Right lobe of liver (tissue), 6 donors: ENCODE results near the gene GRID1. TPM values are rescaled to one million over a fixed set of nuclear protein-coding genes. Genes with fewer than 3 reads are reported as not detected.

Source experiments
- ATAC-seq, 4 donors: fragments of 200-7000 bp; cut with Tn5 transposase; one replicate each; pipeline ENCODE4 v1.9.1; 2020; ENCODE audit warnings: mild to moderate bottlenecking in 4 of 4, moderate library complexity in 4 of 4
- DNase-seq, 3 donors: peaks; one replicate each; pipeline ENCODE4 v3.0.0-alpha.2; 2020
- H3K27ac ChIP-seq, 3 donors: fragments of 200-600 bp; one replicate each; pipeline ENCODE4 v1.8.0; 2022
- H3K27me3 ChIP-seq, 2 donors: fragments of 200-600 bp; one replicate each; pipeline ENCODE4 v1.8.0; 2022
- H3K36me3 ChIP-seq, 4 donors: fragments of 200-600 bp; sonication (generic) in 1 of 4; one replicate each; pipeline versions ENCODE4 v1.5.1 to v1.8.0; 2017 to 2022; ENCODE audit warnings: control low read depth in 1 of 4
- H3K4me1 ChIP-seq, 4 donors: fragments of 200-600 bp; sonication (generic) in 1 of 4; one replicate each; pipeline versions ENCODE4 v1.5.1 to v1.8.0; 2017 to 2022; ENCODE audit warnings: control low read depth in 1 of 4
- H3K4me3 ChIP-seq, 3 donors: fragments of 200-600 bp; one replicate each; pipeline ENCODE4 v1.8.0; 2022
- H3K9me3 ChIP-seq, 4 donors: fragments of 200-600 bp; sonication (generic) in 1 of 4; one replicate each; pipeline versions ENCODE4 v1.5.1 to v1.8.0; 2017 to 2022; ENCODE audit warnings: control low read depth in 1 of 4
- CTCF ChIP-seq, 4 donors: fragments of 200-600 bp in 3 of 4; fragments of 450-650 bp in 1 of 4; IDR thresholded peaks; one replicate each; pipeline versions ENCODE4 v1.5.1 to v1.8.0; 2016 to 2022; ENCODE audit warnings: antibody characterized with exemption in 4 of 4, mild to moderate bottlenecking in 2 of 4
- POLR2A ChIP-seq: fragments of 450-650 bp; IDR thresholded peaks from one replicate; pipeline ENCODE4 v1.6.1; 2017; ENCODE audit warnings: antibody characterized with exemption, mild to moderate bottlenecking
- WGBS: methylation state at CpG from one replicate; pipeline ENCODE4 v1.1.6; 2018; ENCODE audit warnings: low coverage, low lambda C conversion rate; ENCODE audit not compliant: insufficient coverage; ENCODE audit errors: missing lambda C conversion rate; 5-methylcytosine and 5-hydroxymethylcytosine counted together
- intact Hi-C, 2 donors: fragments of 100-400 bp; cut with DNase I; formaldehyde crosslinking; loops; one replicate each; pipeline versions ENCODE4 v1.11.2 to v1.14.1; 2022
- total RNA-seq, 6 experiments: library from RNA; depleted of rRNA in 2 of 6; stranded (reverse); fragments of >200 nt in 2 of 6; fragmentation: NEBNext Ultra II Directional in 3 of 6; extraction: Animal tissue kit (Norgen Biotek cat#: 25700) in 3 of 6; gene quantifications; one replicate each; pipeline versions ENCODE4 v1.1.0 to v1.2.4, GENCODE V29; 2016 to 2023
- donor health status: DM: no; HTN: yes; CAD: no.
- donor health status: DM: no; HTN: no; CAD: no.
- donor health status: DM: no; HTN: no; CAD: no.
- donor health status: DM: no; HTN: yes; CAD: no.
- donor health status: DM: no; HTN: yes; CAD: no.

Gene GRID1
- total RNA-seq, 6 experiments from 2014 or later = 0.05 to 1.9 (median 0.81) TPM

DNA sequence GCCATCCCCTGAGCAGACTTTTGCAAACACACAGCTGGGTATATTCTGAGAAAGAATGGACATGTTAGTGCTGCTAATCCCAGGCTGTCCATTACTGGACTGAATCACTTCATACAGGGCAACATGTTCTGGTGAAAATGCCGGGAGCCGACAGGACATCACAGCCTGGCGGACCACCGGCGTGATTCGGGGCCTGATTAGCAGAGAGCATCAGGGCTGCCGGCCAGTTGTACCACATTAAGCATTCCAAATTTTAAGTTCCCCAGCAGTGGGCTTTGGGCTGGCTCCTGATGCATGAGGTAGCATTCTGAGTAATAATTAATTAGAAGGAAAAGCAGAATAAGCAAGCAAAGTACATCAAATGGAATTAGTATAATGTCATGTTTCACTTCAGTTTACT is 229.0 kb downstream of the GRID1 start:
- H3K4me3 ChIP-seq = no peak overlapping the region
- H3K36me3 ChIP-seq = no peaks in the 10 kb centered on the region
- TF ChIP-seq POLR2A (no peak), CTCF (IDR thresholded peaks at IDR 0.05) (no peak)
- no peak overlapping the region for H3K27ac ChIP-seq
- no peaks in the 10 kb centered on the region for H3K4me1 ChIP-seq
- H3K9me3 ChIP-seq = no peaks in the 10 kb centered on the region
- H3K27me3 ChIP-seq = no peaks in the 10 kb centered on the region
- WGBS = 88% methylated on average over 7 of the region's 7 CpGs
- intact Hi-C loops = no loop called here
- ATAC-seq = no peak
- no peak for DNase-seq

- no peaks in the 10 kb centered on the region for H3K27me3 ChIP-seq
- H3K36me3 ChIP-seq = no peaks in the 10 kb centered on the region
- H3K9me3 ChIP-seq = no peaks in the 10 kb centered on the region
- no peak overlapping the region for H3K27ac ChIP-seq
- no peak overlapping the region for H3K4me3 ChIP-seq
- intact Hi-C loops = no loop called here
- DNase-seq = no peak
- no peaks in the 10 kb centered on the region for H3K4me1 ChIP-seq
- TF ChIP-seq POLR2A = no peak
- no peak for TF ChIP-seq CTCF (IDR thresholded peaks at IDR 0.05)
- WGBS = 70% methylated on average over 4 of the region's 4 CpGs
- ATAC-seq = no peak
Observed at GRCh38 chr10:86136934-86137333, 229.7 kb downstream of the GRID1 start.

GRCh38 chr10:86135191-86135590 is 231.4 kb downstream of the GRID1 start:
- H3K4me3 ChIP-seq = no peak overlapping the region
- intact Hi-C loops = no loop called here
- TF ChIP-seq CTCF (IDR thresholded peaks at IDR 0.05) = no peak
- no peak for TF ChIP-seq POLR2A
- ATAC-seq (no peak), DNase-seq (no peak)
- no peaks in the 10 kb centered on the region for H3K4me1 ChIP-seq
- no peaks in the 10 kb centered on the region for H3K27me3 ChIP-seq
- no peaks in the 10 kb centered on the region for H3K36me3 ChIP-seq
- H3K27ac ChIP-seq = no peak overlapping the region
- no CpG with 5 or more reads among the region's 2 CpGs for WGBS
- no peaks in the 10 kb centered on the region for H3K9me3 ChIP-seq

DNA sequence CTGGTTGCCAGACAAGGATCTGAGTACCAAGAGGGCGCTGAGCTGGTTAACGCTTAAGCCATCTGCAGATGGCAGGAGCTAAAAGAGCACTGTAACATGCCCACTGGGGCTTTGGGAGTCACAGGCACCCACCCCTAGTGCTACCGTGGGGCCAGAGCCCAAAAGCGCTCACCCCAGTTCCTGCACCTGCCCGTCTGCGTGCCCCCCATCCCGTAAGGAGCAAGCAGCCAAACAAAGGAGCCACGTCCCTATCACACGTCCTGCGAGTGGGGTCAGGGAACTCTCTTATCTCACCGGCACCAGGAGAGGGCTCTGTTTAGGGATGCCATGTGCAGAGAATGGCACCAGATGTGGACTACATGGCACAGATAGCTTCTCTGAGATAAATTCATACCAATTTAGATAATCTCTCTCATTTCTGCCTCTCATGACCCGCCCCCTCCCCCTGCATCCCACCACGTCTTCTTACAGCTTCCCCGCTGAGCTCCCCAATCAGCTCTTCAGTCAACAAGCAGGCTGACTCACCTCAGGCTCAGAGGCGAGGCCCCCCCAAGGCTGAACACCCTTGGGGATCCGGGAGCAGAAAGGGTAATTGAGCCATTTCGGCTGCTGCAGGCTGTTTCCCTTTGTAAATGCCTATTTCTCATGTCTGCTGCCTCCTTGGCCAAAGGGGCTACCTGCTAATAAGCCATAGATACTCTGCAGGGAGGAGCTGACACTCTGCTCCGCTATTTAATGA is 235.7 kb downstream of the GRID1 start:
- Histone ChIP-seq H3K9me3 (no peaks in the 10 kb centered on the region), H3K27ac (no peak overlapping the region), H3K4me3 (no peak overlapping the region), H3K36me3 (no peaks in the 10 kb centered on the region), H3K27me3 (no peaks in the 10 kb centered on the region), H3K4me1 (no peaks in the 10 kb centered on the region)
- TF ChIP-seq POLR2A = no peak
- TF ChIP-seq CTCF (IDR thresholded peaks at IDR 0.05) = no peak
- ATAC-seq (no peak), DNase-seq (no peak)
- intact Hi-C loops = no loop called here
- WGBS = 81% methylated on average over 5 of the region's 18 CpGs

DNA sequence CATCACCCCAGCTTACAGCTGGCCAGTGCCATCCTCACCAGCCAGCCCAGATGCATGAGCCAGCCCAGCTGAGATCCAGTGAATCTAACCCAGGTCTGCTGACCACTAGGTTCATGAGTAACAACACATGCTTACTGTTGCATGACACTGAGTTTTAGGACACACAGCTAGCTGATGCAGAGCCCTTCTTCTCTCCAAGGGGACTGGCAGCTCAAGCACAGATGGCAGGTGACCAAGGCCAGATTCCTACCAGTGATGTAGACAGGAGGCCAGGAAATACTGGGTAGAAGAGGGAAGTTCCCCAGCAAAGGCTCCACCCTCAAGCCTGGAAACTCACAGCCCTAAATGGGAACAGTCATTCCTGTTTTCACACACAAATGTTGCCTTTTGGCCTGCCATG is 236.6 kb downstream of the GRID1 start:
- intact Hi-C loops = no loop called here
- H3K27me3 ChIP-seq = no peaks in the 10 kb centered on the region
- no peak overlapping the region for H3K4me3 ChIP-seq
- DNase-seq (no peak), ATAC-seq (no peak)
- H3K36me3 ChIP-seq = no peaks in the 10 kb centered on the region
- TF ChIP-seq POLR2A = no peak
- TF ChIP-seq CTCF (IDR thresholded peaks at IDR 0.05) = no peak
- H3K27ac ChIP-seq = no peak overlapping the region
- H3K4me1 ChIP-seq = no peaks in the 10 kb centered on the region
- H3K9me3 ChIP-seq = no peaks in the 10 kb centered on the region
